ENCODE measurements around the gene MSANTD2. TPM values are rescaled to one million over a fixed set of nuclear protein-coding genes. Genes with fewer than 3 reads are reported as not detected.

The MSANTD2 gene
- total RNA-seq, 1 donor from 2014 or later, result 22.8 TPM

DNA sequence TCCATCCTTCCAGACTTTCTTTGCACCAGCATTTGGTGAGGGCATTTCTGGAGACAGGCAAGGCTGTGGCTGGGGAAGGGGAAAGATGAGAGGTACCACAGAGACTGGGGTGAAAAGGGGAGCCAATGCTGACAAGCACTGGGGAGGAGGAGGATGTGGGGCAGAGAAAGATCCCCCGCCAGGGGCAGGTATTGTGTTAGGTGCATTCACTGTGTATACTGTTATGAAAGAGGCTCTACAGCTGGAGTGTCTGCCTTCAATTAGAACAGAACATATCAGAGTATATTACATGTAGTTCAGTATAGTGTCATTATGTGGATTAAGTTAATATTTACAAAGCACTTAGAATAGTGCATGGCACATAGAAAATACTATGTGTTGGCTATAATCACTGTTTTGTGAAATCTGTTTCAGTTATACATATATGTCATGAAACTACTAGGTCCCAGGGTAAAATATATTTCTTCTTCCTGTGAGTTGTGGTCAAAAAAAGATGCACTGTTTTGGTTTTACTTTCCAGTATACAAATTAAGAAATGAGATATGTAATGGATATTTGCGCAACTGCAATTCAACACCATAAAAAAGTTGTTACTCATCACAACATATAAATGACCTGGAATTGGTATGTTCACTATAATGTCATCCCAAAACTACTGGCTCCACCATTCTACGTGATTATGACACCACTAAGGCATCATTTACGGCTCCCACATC is 8.4 kb downstream of the MSANTD2 start:
- peaks cover 4% of the 10 kb centered on the region for H3K4me1 Mint-ChIP-seq (ENCODE audit: low read depth, unreplicated experiment)
- H3K9me3 Mint-ChIP-seq (ENCODE audit: unreplicated experiment), result no peaks in the 10 kb centered on the region
- H3K27ac Mint-ChIP-seq (ENCODE audit: unreplicated experiment), result no peak overlapping the region
- TF ChIP-seq, protein P1, sequence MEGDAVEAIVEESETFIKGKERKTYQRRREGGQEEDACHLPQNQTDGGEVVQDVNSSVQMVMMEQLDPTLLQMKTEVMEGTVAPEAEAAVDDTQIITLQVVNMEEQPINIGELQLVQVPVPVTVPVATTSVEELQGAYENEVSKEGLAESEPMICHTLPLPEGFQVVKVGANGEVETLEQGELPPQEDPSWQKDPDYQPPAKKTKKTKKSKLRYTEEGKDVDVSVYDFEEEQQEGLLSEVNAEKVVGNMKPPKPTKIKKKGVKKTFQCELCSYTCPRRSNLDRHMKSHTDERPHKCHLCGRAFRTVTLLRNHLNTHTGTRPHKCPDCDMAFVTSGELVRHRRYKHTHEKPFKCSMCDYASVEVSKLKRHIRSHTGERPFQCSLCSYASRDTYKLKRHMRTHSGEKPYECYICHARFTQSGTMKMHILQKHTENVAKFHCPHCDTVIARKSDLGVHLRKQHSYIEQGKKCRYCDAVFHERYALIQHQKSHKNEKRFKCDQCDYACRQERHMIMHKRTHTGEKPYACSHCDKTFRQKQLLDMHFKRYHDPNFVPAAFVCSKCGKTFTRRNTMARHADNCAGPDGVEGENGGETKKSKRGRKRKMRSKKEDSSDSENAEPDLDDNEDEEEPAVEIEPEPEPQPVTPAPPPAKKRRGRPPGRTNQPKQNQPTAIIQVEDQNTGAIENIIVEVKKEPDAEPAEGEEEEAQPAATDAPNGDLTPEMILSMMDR (IDR thresholded peaks at IDR 0.05; ENCODE audit: partially characterized antibody, unreplicated experiment), result no peak
- no peaks in the 10 kb centered on the region for H3K36me3 Mint-ChIP-seq (ENCODE audit: unreplicated experiment)
- no peak overlapping the region for H3K4me3 Mint-ChIP-seq (ENCODE audit: unreplicated experiment)
- H3K27me3 Mint-ChIP-seq (ENCODE audit: unreplicated experiment), result no peaks in the 10 kb centered on the region
- DNase-seq, result no peak

DNA sequence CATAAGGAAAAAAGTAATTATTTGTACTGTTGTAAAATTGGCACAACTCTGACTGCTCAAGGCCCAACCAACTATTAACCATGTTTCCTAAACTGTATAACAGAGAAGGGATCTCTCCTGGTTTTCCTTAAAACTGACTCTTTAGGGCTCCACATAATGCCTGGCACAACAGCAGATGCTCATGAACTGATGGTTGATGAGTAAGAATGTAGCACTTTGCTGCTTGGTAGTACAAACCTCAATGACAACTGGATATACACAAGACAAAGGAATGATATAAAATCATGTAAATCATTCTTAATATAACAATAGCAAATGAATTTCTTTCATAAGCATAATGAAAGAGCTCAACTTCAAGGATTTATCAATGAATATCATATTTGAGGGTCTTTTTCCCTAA is 11.7 kb downstream of the MSANTD2 start:
- Mint-ChIP-seq H3K36me3 (ENCODE audit: unreplicated experiment) (no peaks in the 10 kb centered on the region), H3K27ac (ENCODE audit: unreplicated experiment) (no peak overlapping the region), H3K9me3 (ENCODE audit: unreplicated experiment) (no peaks in the 10 kb centered on the region), H3K4me3 (ENCODE audit: unreplicated experiment) (no peak overlapping the region), H3K4me1 (ENCODE audit: low read depth, unreplicated experiment) (peaks cover 6% of the 10 kb centered on the region), H3K27me3 (ENCODE audit: unreplicated experiment) (no peaks in the 10 kb centered on the region)
- no peak for DNase-seq
- TF ChIP-seq, protein P1 (IDR thresholded peaks at IDR 0.05; ENCODE audit: partially characterized antibody, unreplicated experiment), result no peak

DNA sequence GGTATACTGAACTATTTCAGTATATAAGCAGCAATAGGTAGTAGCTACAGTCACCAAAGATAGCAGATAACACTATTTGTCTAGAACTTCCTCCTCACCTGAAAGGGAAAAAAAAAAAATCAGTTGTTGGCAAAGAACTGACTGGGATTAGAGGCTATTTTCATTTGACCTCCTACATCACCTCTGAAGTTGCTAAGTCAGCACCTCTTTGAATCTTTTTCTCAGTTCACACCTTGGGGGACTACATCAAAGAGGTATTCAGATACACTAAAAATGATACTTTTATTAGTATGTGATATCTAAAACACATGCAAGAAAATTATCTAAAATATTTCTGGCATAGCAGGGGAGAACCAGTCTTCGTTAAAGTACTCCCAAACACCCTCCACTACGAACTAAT is 16.2 kb downstream of the MSANTD2 start:
- Mint-ChIP-seq H3K9me3 (ENCODE audit: unreplicated experiment) (no peaks in the 10 kb centered on the region), H3K4me3 (ENCODE audit: unreplicated experiment) (no peak overlapping the region), H3K4me1 (ENCODE audit: low read depth, unreplicated experiment) (peaks cover 2% of the 10 kb centered on the region), H3K27me3 (ENCODE audit: unreplicated experiment) (no peaks in the 10 kb centered on the region), H3K36me3 (ENCODE audit: unreplicated experiment) (no peaks in the 10 kb centered on the region), H3K27ac (ENCODE audit: unreplicated experiment) (no peak overlapping the region)
- DNase-seq, result no peak
- TF ChIP-seq, protein P1 (IDR thresholded peaks at IDR 0.05; ENCODE audit: partially characterized antibody, unreplicated experiment), result no peak

DNA sequence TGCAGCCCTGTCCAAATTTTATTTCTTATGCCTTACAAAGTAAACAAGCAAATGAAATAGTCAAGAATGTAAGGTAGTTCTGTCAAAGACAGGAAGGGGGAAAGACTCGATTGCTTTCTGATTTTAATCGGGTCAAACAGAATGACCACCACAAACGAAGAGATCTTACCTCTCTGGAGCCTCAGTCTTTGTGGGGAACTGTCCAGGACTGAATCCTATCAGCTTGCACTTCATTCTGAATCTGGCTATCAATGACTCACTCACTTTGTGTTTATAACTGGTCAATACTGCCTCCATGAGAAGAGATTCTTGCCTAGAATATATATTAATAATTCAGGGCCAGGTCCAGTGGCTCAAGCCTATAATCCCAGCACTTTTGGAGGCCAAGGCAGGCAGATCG is 17.2 kb downstream of the MSANTD2 start:
- TF ChIP-seq, protein P1 (IDR thresholded peaks at IDR 0.05; ENCODE audit: partially characterized antibody, unreplicated experiment), result no peak
- H3K36me3 Mint-ChIP-seq (ENCODE audit: unreplicated experiment), result no peaks in the 10 kb centered on the region
- peaks cover 2% of the 10 kb centered on the region for H3K4me1 Mint-ChIP-seq (ENCODE audit: low read depth, unreplicated experiment)
- H3K4me3 Mint-ChIP-seq (ENCODE audit: unreplicated experiment), result no peak overlapping the region
- no peak overlapping the region for H3K27ac Mint-ChIP-seq (ENCODE audit: unreplicated experiment)
- H3K9me3 Mint-ChIP-seq (ENCODE audit: unreplicated experiment), result no peaks in the 10 kb centered on the region
- H3K27me3 Mint-ChIP-seq (ENCODE audit: unreplicated experiment), result no peaks in the 10 kb centered on the region
- no peak for DNase-seq

DNA sequence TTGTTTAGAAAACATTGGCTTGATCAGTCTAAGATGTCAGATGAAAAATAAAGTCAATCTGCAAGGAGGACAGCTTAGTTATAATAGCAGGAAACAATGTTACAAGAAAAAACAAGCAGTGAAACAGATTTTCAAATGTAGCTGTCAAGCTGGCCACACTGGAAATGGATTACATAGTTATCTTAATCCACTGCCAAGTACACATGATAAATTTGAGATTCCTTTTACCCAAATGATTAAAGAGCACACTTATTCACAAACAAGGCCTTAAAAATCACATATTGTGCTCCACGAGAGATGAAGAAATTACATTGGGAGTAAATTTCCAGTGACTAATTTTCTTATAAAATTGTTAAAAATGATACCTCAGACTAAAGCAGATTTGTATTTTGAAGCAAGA is 20.6 kb downstream of the MSANTD2 start:
- no peak overlapping the region for H3K4me3 Mint-ChIP-seq (ENCODE audit: unreplicated experiment)
- H3K36me3 Mint-ChIP-seq (ENCODE audit: unreplicated experiment), result no peaks in the 10 kb centered on the region
- H3K4me1 Mint-ChIP-seq (ENCODE audit: low read depth, unreplicated experiment), result no peaks in the 10 kb centered on the region
- H3K27ac Mint-ChIP-seq (ENCODE audit: unreplicated experiment), result no peak overlapping the region
- TF ChIP-seq, protein P1 (IDR thresholded peaks at IDR 0.05; ENCODE audit: partially characterized antibody, unreplicated experiment), result no peak
- H3K27me3 Mint-ChIP-seq (ENCODE audit: unreplicated experiment), result no peaks in the 10 kb centered on the region
- H3K9me3 Mint-ChIP-seq (ENCODE audit: unreplicated experiment), result no peaks in the 10 kb centered on the region
- DNase-seq, result no peak

Measured in glutamatergic neuron (in vitro differentiated cells).